Measurements from ENCODE around the gene CLIP2. TPM values are rescaled to one million over a fixed set of nuclear protein-coding genes. Genes with fewer than 3 reads are reported as not detected.
"Not testable (repeated sequence)": the region's sequence is repeated elsewhere in the genome, so short reads cannot be mapped to it uniquely, and the experiment has no call there.

The CLIP2 gene
- total RNA-seq, 4 donors from 2014 or later: 84.5 to 157 (median 111) TPM

- in situ Hi-C loops (cut with MboI; ENCODE audit: low pct_ligation_motif_present in 1 of 4, low pct_unique_long_range_greater_than_20kb in 1 of 4, low sequenced_read_pairs in 3 of 4): loop anchor here in 3 of 4 donors (10.0 to 25.0 kb wide), 3 partner anchors 130 to 613 kb away; no protein-coding TSS in a partner anchor
These were observed 135.2 kb downstream of the CLIP2 start for GRCh38 chr7:74424291-74424880.

DNA sequence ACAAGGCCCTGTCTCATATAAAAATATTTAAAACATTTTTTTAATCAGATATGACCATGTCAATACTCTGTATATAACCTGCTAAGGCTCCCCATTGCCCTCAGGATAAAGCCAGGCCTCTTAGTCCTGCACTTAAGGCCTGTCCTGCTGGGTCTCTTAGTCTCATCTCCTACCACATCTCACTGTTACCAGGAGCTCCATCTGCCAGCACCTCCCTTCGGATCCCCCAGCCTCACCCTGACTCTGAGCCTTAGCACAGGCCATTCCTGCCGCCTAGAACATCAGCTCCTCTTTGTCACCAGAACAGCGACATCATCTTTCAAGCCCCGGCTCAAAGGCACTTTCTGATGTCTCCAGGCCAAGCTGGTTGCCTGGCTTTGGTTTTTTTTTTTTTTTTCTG, 138.8 kb downstream of the CLIP2 start:
- in situ Hi-C loops (cut with MboI; ENCODE audit: low pct_ligation_motif_present in 1 of 4, low pct_unique_long_range_greater_than_20kb in 1 of 4, low sequenced_read_pairs in 3 of 4): loop anchor here in 2 of 4 donors (10.0 to 25.0 kb wide), 3 partner anchors 127 to 259 kb away; no protein-coding TSS in a partner anchor
- intact Hi-C loops (cut with DNase I; ENCODE audit: low total_unique reads): no loop called here

More at GRCh38 chr7:74424291-74424880, 135.2 kb downstream of the CLIP2 start:
- intact Hi-C loops (cut with DNase I; ENCODE audit: low total_unique reads): no loop called here
- DNase-seq: no peak
- no peak for TF ChIP-seq EP300 (IDR thresholded peaks at IDR 0.05; ENCODE audit: low read depth)
- no peak for TF ChIP-seq POLR2AphosphoS5 (IDR thresholded peaks at IDR 0.05)
- no peak for TF ChIP-seq POLR2A (IDR thresholded peaks at IDR 0.05)
- TF ChIP-seq, protein P1, sequence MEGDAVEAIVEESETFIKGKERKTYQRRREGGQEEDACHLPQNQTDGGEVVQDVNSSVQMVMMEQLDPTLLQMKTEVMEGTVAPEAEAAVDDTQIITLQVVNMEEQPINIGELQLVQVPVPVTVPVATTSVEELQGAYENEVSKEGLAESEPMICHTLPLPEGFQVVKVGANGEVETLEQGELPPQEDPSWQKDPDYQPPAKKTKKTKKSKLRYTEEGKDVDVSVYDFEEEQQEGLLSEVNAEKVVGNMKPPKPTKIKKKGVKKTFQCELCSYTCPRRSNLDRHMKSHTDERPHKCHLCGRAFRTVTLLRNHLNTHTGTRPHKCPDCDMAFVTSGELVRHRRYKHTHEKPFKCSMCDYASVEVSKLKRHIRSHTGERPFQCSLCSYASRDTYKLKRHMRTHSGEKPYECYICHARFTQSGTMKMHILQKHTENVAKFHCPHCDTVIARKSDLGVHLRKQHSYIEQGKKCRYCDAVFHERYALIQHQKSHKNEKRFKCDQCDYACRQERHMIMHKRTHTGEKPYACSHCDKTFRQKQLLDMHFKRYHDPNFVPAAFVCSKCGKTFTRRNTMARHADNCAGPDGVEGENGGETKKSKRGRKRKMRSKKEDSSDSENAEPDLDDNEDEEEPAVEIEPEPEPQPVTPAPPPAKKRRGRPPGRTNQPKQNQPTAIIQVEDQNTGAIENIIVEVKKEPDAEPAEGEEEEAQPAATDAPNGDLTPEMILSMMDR (IDR thresholded peaks at IDR 0.05): no peak
- H3K27ac ChIP-seq: no peak overlapping the region
- WGBS, 2 donors (ENCODE audit: low coverage in 1 of 2): 51 to 75% methylated on average over 2 to 9 of the region's 10 CpGs
- no peaks in the 10 kb centered on the region for H3K27me3 ChIP-seq
- no peak overlapping the region for H3K4me3 ChIP-seq
- no peaks in the 10 kb centered on the region for H3K4me1 ChIP-seq
- no peaks in the 10 kb centered on the region for H3K36me3 ChIP-seq
- no peaks in the 10 kb centered on the region for H3K9me3 ChIP-seq

DNA sequence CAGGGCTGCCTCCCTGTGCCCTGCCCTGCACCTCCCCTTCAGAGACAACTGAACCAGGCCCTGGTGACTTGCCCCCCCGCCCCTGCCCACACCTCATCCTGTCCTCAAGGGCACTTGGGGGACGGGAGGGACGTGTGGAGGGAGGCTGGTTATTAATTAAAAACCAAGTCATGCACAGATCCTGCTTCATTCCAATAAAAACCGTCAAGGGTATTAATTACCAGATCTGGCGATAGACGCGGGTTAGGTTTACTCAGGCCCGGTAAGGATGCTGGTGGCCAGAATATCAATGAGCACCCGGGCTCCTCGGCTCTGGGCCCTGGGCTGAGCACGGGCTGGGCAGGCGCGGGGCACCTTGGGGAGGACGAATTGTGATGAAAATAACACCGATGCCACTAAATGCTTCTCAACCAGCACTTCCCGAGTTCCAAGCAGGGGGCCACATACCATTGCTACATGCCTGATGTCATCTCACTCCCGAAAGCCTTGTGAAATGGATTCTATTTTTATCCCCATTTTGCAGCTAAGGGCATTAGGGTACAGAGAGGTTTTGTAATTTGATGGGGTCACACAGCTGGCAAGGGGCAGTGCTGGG, 140.0 kb downstream of the CLIP2 start:
- Histone ChIP-seq H3K27me3 (no peaks in the 10 kb centered on the region), H3K27ac (no peak overlapping the region), H3K9me3 (no peaks in the 10 kb centered on the region), H3K4me3 (no peak overlapping the region), H3K36me3 (no peaks in the 10 kb centered on the region), H3K4me1 (no peaks in the 10 kb centered on the region)
- 68 to 78% methylated on average over 8 to 17 of the region's 17 CpGs for WGBS, 2 donors (ENCODE audit: low coverage in 1 of 2)
- intact Hi-C loops (cut with DNase I; ENCODE audit: low total_unique reads) (no loop called here), in situ Hi-C loops (cut with MboI; ENCODE audit: low pct_ligation_motif_present in 1 of 4, low pct_unique_long_range_greater_than_20kb in 1 of 4, low sequenced_read_pairs in 3 of 4) (loop anchor here in 2 of 4 donors (10.0 to 25.0 kb wide), 3 partner anchors 126 to 258 kb away; no protein-coding TSS in a partner anchor)
- DNase-seq: no peak
- TF ChIP-seq, protein P1 (IDR thresholded peaks at IDR 0.05): no peak
- TF ChIP-seq POLR2A (IDR thresholded peaks at IDR 0.05) (no peak), POLR2AphosphoS5 (IDR thresholded peaks at IDR 0.05) (no peak), EP300 (IDR thresholded peaks at IDR 0.05; ENCODE audit: low read depth) (no peak)

More for the DNA sequence above, 138.8 kb downstream of the CLIP2 start:
- no peak for DNase-seq
- Histone ChIP-seq H3K9me3 (no peaks in the 10 kb centered on the region), H3K36me3 (no peaks in the 10 kb centered on the region), H3K4me1 (no peaks in the 10 kb centered on the region), H3K27ac (no peak overlapping the region), H3K27me3 (no peaks in the 10 kb centered on the region), H3K4me3 (no peak overlapping the region)
- WGBS, 2 donors (ENCODE audit: low coverage in 1 of 2): 89% methylated on average over 4 of the region's 4 CpGs; no CpG with 5 or more reads in 1 of the 2 donors
- TF ChIP-seq POLR2A (IDR thresholded peaks at IDR 0.05): no peak
- TF ChIP-seq, protein P1 (IDR thresholded peaks at IDR 0.05): no peak
- no peak for TF ChIP-seq EP300 (IDR thresholded peaks at IDR 0.05; ENCODE audit: low read depth)
- TF ChIP-seq POLR2AphosphoS5 (IDR thresholded peaks at IDR 0.05): no peak

GRCh38 chr7:74430409-74430808, 141.2 kb downstream of the CLIP2 start:
- H3K4me1 ChIP-seq; H3K9me3 ChIP-seq; DNase-seq; H3K27ac ChIP-seq; H3K36me3 ChIP-seq; H3K4me3 ChIP-seq; H3K27me3 ChIP-seq; intact Hi-C loops (cut with DNase I; ENCODE audit: low total_unique reads): not testable (repeated sequence)
- 71 to 100% methylated on average over 1 to 9 of the region's 9 CpGs for WGBS, 2 donors (ENCODE audit: low coverage in 1 of 2)
- in situ Hi-C loops (cut with MboI; ENCODE audit: low pct_ligation_motif_present in 1 of 4, low pct_unique_long_range_greater_than_20kb in 1 of 4, low sequenced_read_pairs in 3 of 4): loop anchor here in 1 of 4 donors (25.0 kb wide), 2 partner anchors 132 to 257 kb away; no protein-coding TSS in a partner anchor

All from transverse colon (tissue), 4 donors.